WERI-Rb-1 (cell line): ENCODE measurements around the gene KRTAP13-4.

Source experiments
- DNase-seq: peaks from one replicate; pipeline ENCODE4 v3.0.0-alpha.2; 2020
- H3K27ac ChIP-seq: fragments of 250-450 bp; sonication (Bioruptor Pico); 2 replicates; pipeline ENCODE4 v1.5.1; 2020; ENCODE audit warnings: mild to moderate bottlenecking, moderate library complexity
- H3K27me3 ChIP-seq: fragments of 250-450 bp; sonication (Bioruptor Pico); 2 replicates; pipeline ENCODE4 v1.5.1; 2021; ENCODE audit warnings: mild to moderate bottlenecking, low read depth, moderate library complexity; ENCODE audit not compliant: insufficient read depth, severe bottlenecking
- H3K36me3 ChIP-seq: fragments of 250-450 bp; sonication (Bioruptor Pico); 2 replicates; pipeline ENCODE4 v1.5.1; 2020; ENCODE audit warnings: mild to moderate bottlenecking, moderate library complexity
- H3K4me3 ChIP-seq: 2 replicates; pipeline ENCODE4 v1.5.1; 2011; ENCODE audit warnings: low read depth, mild to moderate bottlenecking, control low read depth, low read length
- H3K9me3 ChIP-seq: fragments of 250-450 bp; sonication (Bioruptor Pico); 2 replicates; pipeline ENCODE4 v1.5.1; 2021; ENCODE audit warnings: mild to moderate bottlenecking, moderate library complexity; ENCODE audit not compliant: severe bottlenecking
- TF ChIP-seq, protein P1 (sequence below): IDR thresholded peaks from 2 replicates; pipeline ENCODE4 v1.5.1; 2011; ENCODE audit warnings: low read depth, mild to moderate bottlenecking, control low read depth, inconsistent platforms, low read length

The KRTAP13-4 gene

DNA sequence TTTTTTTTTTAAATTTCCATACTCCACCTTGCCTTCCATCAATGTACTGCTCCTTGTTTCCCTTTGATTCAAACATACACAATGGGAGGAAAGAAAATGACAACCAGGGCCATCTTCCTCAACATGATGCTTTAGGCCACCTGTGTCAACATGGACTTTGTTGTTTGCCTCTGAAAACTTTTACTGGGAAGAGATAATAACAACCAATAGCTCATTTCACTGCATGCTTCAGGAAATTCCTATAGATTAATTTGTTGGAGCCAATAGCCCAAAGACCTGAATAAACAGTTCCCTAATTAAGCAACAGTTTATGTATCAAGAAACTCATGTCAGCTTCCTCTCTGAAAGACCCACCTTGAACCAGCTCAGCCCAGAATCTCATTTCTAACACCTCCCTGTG, 13.2 kb downstream of the KRTAP13-4 start:
- H3K36me3 ChIP-seq, result no peaks in the 10 kb centered on the region
- peaks cover 94% of the 10 kb centered on the region for H3K27me3 ChIP-seq
- no peak overlapping the region for H3K27ac ChIP-seq
- TF ChIP-seq, protein P1, sequence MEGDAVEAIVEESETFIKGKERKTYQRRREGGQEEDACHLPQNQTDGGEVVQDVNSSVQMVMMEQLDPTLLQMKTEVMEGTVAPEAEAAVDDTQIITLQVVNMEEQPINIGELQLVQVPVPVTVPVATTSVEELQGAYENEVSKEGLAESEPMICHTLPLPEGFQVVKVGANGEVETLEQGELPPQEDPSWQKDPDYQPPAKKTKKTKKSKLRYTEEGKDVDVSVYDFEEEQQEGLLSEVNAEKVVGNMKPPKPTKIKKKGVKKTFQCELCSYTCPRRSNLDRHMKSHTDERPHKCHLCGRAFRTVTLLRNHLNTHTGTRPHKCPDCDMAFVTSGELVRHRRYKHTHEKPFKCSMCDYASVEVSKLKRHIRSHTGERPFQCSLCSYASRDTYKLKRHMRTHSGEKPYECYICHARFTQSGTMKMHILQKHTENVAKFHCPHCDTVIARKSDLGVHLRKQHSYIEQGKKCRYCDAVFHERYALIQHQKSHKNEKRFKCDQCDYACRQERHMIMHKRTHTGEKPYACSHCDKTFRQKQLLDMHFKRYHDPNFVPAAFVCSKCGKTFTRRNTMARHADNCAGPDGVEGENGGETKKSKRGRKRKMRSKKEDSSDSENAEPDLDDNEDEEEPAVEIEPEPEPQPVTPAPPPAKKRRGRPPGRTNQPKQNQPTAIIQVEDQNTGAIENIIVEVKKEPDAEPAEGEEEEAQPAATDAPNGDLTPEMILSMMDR, result no peak
- no peaks in the 10 kb centered on the region for H3K9me3 ChIP-seq
- no peak overlapping the region for H3K4me3 ChIP-seq
- no peak for DNase-seq

DNA sequence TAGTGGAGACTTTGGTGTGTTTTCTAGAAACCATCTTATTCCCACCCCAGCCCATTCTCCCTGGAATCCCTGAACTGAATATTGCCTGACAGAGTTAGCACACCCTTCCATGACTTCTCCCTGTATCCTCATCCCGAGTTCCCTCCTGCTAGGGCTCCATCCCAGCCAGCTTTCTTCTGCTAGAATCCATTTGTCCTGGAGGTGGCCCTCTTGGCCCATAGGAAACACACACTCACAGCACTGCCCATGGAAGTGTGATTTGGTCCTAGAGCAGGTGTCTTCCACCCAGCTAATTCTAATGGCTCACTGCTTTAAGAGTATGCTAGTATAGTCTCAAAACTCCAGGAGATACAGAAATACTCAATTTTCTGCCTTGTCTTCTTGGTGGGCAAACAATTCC, 14.2 kb downstream of the KRTAP13-4 start:
- Histone ChIP-seq H3K4me3 (no peak overlapping the region), H3K9me3 (no peaks in the 10 kb centered on the region), H3K27me3 (peaks cover 94% of the 10 kb centered on the region), H3K36me3 (no peaks in the 10 kb centered on the region), H3K27ac (no peak overlapping the region)
- TF ChIP-seq, protein P1, result no peak
- DNase-seq, result no peak

DNA sequence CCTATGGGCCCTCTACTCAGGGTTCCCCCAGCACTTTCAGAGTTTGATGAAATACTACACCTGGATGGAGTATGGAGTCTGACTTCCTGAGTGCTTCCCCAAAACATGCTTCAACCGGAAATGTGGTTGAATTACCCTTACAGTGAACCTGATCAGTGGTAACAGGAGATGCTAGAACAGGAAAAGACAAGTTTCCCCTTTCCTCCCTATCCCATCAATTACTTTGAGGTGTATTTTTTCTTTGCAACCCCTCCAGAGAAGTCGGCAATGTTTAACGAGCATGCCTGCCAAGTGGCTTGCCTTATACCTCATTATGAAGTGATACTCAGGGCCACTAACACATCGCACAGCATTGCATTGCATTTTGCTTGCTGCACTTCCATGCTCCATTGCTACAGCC, 17.0 kb downstream of the KRTAP13-4 start:
- Histone ChIP-seq H3K36me3 (no peaks in the 10 kb centered on the region), H3K9me3 (no peaks in the 10 kb centered on the region), H3K4me3 (no peak overlapping the region), H3K27me3 (peaks cover 88% of the 10 kb centered on the region), H3K27ac (no peak overlapping the region)
- DNase-seq, result no peak
- TF ChIP-seq, protein P1, result no peak

DNA sequence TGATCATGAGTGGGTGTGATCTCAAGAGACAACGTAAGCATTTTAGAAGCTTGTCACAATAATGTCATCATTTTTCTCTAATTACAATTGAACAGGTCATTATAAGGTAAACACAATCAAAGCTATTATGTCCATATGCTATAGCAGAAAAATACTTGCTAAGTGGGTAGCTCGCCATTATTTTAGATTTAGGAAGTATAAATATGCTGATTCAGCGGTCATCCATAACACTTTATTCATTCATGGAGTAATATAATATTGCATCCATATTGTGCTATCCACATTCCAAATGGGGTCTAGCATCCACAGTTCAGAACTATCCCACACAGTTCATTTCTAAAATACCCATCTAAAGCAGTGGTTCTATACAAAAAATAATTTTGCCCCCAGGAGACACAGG, 18.5 kb downstream of the KRTAP13-4 start:
- Histone ChIP-seq H3K4me3 (no peak overlapping the region), H3K27ac (no peak overlapping the region), H3K36me3 (no peaks in the 10 kb centered on the region), H3K9me3 (no peaks in the 10 kb centered on the region), H3K27me3 (peaks cover 88% of the 10 kb centered on the region)
- DNase-seq, result no peak
- TF ChIP-seq, protein P1, result no peak

DNA sequence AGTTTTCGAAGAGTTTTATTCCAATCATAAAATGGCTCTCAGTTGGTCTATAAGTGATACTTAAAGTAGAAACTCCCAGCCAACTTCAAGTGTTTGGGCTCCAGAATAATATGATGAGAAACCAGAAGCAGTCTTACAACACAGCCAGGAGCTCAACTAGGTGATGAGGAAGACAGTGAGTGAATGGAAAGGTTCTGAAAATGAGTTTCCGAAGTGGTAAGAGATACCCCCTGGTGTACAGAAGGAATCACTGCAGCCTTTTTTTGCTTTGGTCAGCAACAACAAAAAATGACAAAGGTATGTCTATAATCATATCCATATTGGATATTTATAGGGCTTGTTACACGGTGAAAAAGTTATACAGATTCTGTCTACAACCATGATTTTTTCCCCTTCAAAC, 33.7 kb downstream of the KRTAP13-4 start:
- Histone ChIP-seq H3K27me3 (peaks cover 71% of the 10 kb centered on the region), H3K9me3 (no peaks in the 10 kb centered on the region), H3K36me3 (no peaks in the 10 kb centered on the region), H3K27ac (no peak overlapping the region), H3K4me3 (no peak overlapping the region)
- DNase-seq, result no peak
- TF ChIP-seq, protein P1, result peak; percentile 66

DNA sequence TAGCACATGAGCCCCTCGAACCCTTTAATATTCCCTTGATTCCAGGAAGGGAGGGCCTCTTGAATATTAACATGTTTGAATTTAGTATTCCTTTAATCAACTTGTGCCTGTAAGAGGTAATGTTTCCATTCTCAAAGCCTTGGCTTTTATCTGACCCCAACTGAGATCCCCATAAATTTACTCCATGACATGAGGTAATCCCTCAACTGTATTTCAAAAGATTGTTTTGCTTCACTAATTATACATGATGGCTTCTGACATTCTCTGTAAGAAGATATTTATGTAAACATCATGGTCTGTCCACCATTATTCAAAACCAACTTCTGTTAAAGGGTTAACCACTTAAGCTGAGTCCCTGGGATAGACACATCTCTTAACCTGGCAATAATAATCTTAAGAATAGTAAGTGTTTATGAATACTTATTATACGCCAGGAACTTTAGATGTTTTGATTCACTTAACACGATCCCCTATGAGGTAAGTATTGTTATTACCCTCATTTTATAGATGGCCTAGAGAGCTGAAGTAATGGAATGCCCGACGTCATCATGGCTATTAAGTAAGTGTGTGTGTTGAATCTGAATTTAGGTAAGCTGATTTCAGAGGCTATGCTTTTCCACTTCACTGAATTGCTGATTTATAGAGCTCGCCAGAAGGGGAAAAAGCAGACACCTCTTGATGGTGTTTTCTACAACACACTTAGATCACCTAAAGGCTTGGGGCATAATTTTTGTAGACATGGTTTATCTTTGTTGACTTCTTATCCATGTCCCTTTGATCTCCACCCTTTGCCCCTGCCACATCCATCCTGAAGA, 39.1 kb downstream of the KRTAP13-4 start:
- no peak overlapping the region for H3K27ac ChIP-seq
- H3K4me3 ChIP-seq, result no peak overlapping the region
- peaks cover 78% of the 10 kb centered on the region for H3K27me3 ChIP-seq
- no peak for DNase-seq
- H3K36me3 ChIP-seq, result no peaks in the 10 kb centered on the region
- no peaks in the 10 kb centered on the region for H3K9me3 ChIP-seq
- TF ChIP-seq, protein P1, result no peak
